T follicular helper cell (primary cell): ENCODE results near the gene SEPTIN5.
A peak's percentile ranks its signal among the peaks of the same experiment; 100 is the strongest.
"Not testable (repeated sequence)": the region's sequence is repeated elsewhere in the genome, so short reads cannot be mapped to it uniquely, and the experiment has no call there.

ENCODE experiments used
- DNase-seq: peaks from one replicate; pipeline ENCODE4 v3.0.0-alpha.2; 2020; ENCODE audit warnings: low read depth

Gene SEPTIN5

GRCh38 chr22:19720150-19720827, 6.0 kb downstream of the SEPTIN5 start:
- no peak for DNase-seq

- no peak for DNase-seq
Observed at GRCh38 chr22:19720999-19721329, 6.7 kb downstream of the SEPTIN5 start.

GRCh38 chr22:19721330-19722177, 7.3 kb downstream of the SEPTIN5 start:
- no peak for DNase-seq

- no peak for DNase-seq
Observed at GRCh38 chr22:19722178-19722981, 8.1 kb downstream of the SEPTIN5 start.

GRCh38 chr22:19722982-19723231, 8.6 kb downstream of the SEPTIN5 start:
- DNase-seq = no peak

- DNase-seq = no peak
Observed at GRCh38 chr22:19723232-19723982, 9.1 kb downstream of the SEPTIN5 start, which contains the start of gene GP1BB. Gene GP1BB (plus strand): TSS chr22:19723539. CDS start chr22:19723570, 31 bp downstream.

GRCh38 chr22:19723983-19724827, 9.9 kb downstream of the SEPTIN5 start:
- DNase-seq = no peak

- DNase-seq = no peak
Observed at GRCh38 chr22:19724927-19725661, 10.8 kb downstream of the SEPTIN5 start.

- not testable (repeated sequence) for DNase-seq
Observed at GRCh38 chr22:19726064-19726788, 11.9 kb downstream of the SEPTIN5 start.

GRCh38 chr22:19727310-19728150, 13.2 kb downstream of the SEPTIN5 start:
- no peak for DNase-seq

GRCh38 chr22:19728271-19728670, 14.0 kb downstream of the SEPTIN5 start:
- DNase-seq = no peak

GRCh38 chr22:19728836-19729235, 14.5 kb downstream of the SEPTIN5 start:
- no peak for DNase-seq

GRCh38 chr22:19729507-19729906, 15.2 kb downstream of the SEPTIN5 start:
- no peak for DNase-seq

GRCh38 chr22:19730198-19730597, 15.9 kb downstream of the SEPTIN5 start:
- DNase-seq = no peak

GRCh38 chr22:19730655-19731360, 16.5 kb downstream of the SEPTIN5 start:
- DNase-seq = peak; percentile 71

GRCh38 chr22:19731361-19732135, 17.2 kb downstream of the SEPTIN5 start:
- DNase-seq = no peak

GRCh38 chr22:19732403-19733113, 18.3 kb downstream of the SEPTIN5 start:
- no peak for DNase-seq
